IMR-90 (cell line): ENCODE results near the gene SIRT7. TPM values are rescaled to one million over a fixed set of nuclear protein-coding genes. Genes with fewer than 3 reads are reported as not detected.

ENCODE experiments used
- ATAC-seq: fragments of 200-7000 bp; cut with Tn5 transposase; 2 replicates; pipeline ENCODE4 v1.9.1; 2020; ENCODE audit warnings: low read depth, mild to moderate bottlenecking, moderate library complexity
- BruUV-seq: library from RNA; stranded (reverse); fragments of 400-500 nt; replicated peaks from 2 replicates; lab custom pipeline; 2021; lab: Mats Ljungman, UMichigan
- CTCF ChIA-PET: fragments of 300-600 bp; formaldehyde crosslinking; extraction: SDS; loops from one replicate; lab custom pipeline; 2021; ENCODE audit warnings: antibody characterized with exemption; lab: Yijun Ruan, JAX
- POLR2A ChIA-PET: fragments of 300-600 bp; sonication (Branson Sonifier 250); formaldehyde crosslinking; loops from one replicate; lab custom pipeline; 2022; ENCODE audit warnings: antibody characterized with exemption; ENCODE audit not compliant: unreplicated experiment; lab: Charles Lee
- DNase-seq: peaks from one replicate; pipeline ENCODE4 v3.0.0; 2013
- H2AFZ ChIP-seq: replicated peaks from 2 replicates; pipeline ENCODE3; 2013; ENCODE audit warnings: low read length, mild to moderate bottlenecking; ENCODE audit not compliant: poor library complexity
- H2AK5ac ChIP-seq: 2 replicates; pipeline ENCODE4 v1.6.1; 2013; ENCODE audit warnings: low read depth, low read length, inconsistent platforms
- H2AK9ac ChIP-seq: replicated peaks from 2 replicates; pipeline ENCODE3; 2013; ENCODE audit warnings: mild to moderate bottlenecking, low read depth, low read length, moderate library complexity; ENCODE audit not compliant: poor library complexity
- H2BK120ac ChIP-seq: 2 replicates; pipeline ENCODE4 v1.6.1; 2013; ENCODE audit warnings: low read depth, low read length, inconsistent platforms
- H2BK15ac ChIP-seq: 3 replicates; pipeline ENCODE4 v1.6.1; 2013; ENCODE audit warnings: low read depth, low read length, inconsistent platforms
- H2BK20ac ChIP-seq: 2 replicates; pipeline ENCODE4 v1.6.1; 2013; ENCODE audit warnings: low read depth, mild to moderate bottlenecking, inconsistent platforms, low read length, moderate library complexity
- H2BK5ac ChIP-seq: 2 replicates; pipeline ENCODE4 v1.6.1; 2013; ENCODE audit warnings: mild to moderate bottlenecking, low read depth, low read length, inconsistent platforms; ENCODE audit not compliant: poor library complexity, severe bottlenecking
- H3K14ac ChIP-seq: replicated peaks from 2 replicates; pipeline ENCODE4 v1.6.1; 2013; ENCODE audit warnings: low read depth, low read length, inconsistent platforms
- H3K18ac ChIP-seq: 2 replicates; pipeline ENCODE4 v1.6.1; 2013; ENCODE audit warnings: low read depth, low read length, control low read depth
- H3K23ac ChIP-seq: 2 replicates; pipeline ENCODE4 v1.6.1; 2013; ENCODE audit warnings: low read depth, low read length, inconsistent platforms
- H3K27ac ChIP-seq: 2 replicates; pipeline ENCODE4 v1.5.1; 2013; ENCODE audit warnings: mild to moderate bottlenecking, control low read depth, low read length; ENCODE audit not compliant: insufficient read depth
- H3K27me3 ChIP-seq: 2 replicates; pipeline ENCODE4 v1.6.1; 2013; ENCODE audit warnings: low read length; ENCODE audit not compliant: control insufficient read depth, insufficient read depth
- H3K36me3 ChIP-seq: 2 replicates; pipeline ENCODE4 v1.6.1; 2013; ENCODE audit warnings: low read length, mixed read lengths; ENCODE audit not compliant: control insufficient read depth, insufficient read depth
- H3K4ac ChIP-seq: 2 replicates; pipeline ENCODE4 v1.6.1; 2013; ENCODE audit warnings: low read depth, low read length, inconsistent platforms
- H3K4me1 ChIP-seq: 2 replicates; pipeline ENCODE4 v1.6.1; 2013; ENCODE audit warnings: low read length, mixed read lengths; ENCODE audit not compliant: control insufficient read depth, insufficient read depth
- H3K4me2 ChIP-seq: 2 replicates; pipeline ENCODE4 v1.6.1; 2013; ENCODE audit warnings: low read depth, mild to moderate bottlenecking, control low read depth, low read length, moderate library complexity
- H3K4me3 ChIP-seq: 2 replicates; pipeline ENCODE4 v1.5.1; 2013; ENCODE audit warnings: low read depth, mild to moderate bottlenecking, control low read depth, low read length, moderate library complexity; ENCODE audit not compliant: insufficient read depth
- H3K56ac ChIP-seq: 2 replicates; pipeline ENCODE4 v1.6.1; 2013; ENCODE audit warnings: low read length, inconsistent platforms; ENCODE audit not compliant: insufficient read depth; ENCODE audit errors: extremely low read depth
- H3K79me1 ChIP-seq, 2 experiments: 2 replicates each; pipeline ENCODE4 v1.6.1; 2013; ENCODE audit warnings: low read length in 2 of 2, inconsistent platforms in 1 of 2, low read depth in 1 of 2
- H3K9ac ChIP-seq: 2 replicates; pipeline ENCODE4 v1.6.1; 2013; ENCODE audit warnings: low read depth, low read length, control low read depth
- H3K9me1 ChIP-seq: 2 replicates; pipeline ENCODE4 v1.6.1; 2013; ENCODE audit warnings: low read length, inconsistent platforms; ENCODE audit not compliant: insufficient read depth
- H3K9me3 ChIP-seq: 2 replicates; pipeline ENCODE4 v1.6.1; 2013; ENCODE audit warnings: low read length; ENCODE audit not compliant: control insufficient read depth, insufficient read depth
- H4K20me1 ChIP-seq: 2 replicates; pipeline ENCODE4 v1.6.1; 2013; ENCODE audit warnings: low read length, inconsistent platforms; ENCODE audit not compliant: insufficient read depth
- H4K5ac ChIP-seq: 2 replicates; pipeline ENCODE4 v1.6.1; 2013; ENCODE audit warnings: mild to moderate bottlenecking, low read depth, low read length, control low read depth
- H4K8ac ChIP-seq, 2 experiments: 2 replicates each; pipeline ENCODE4 v1.6.1; 2013; ENCODE audit warnings: low read depth in 2 of 2, low read length in 2 of 2, control low read depth in 1 of 2, inconsistent platforms in 1 of 2
- H4K91ac ChIP-seq: 2 replicates; pipeline ENCODE4 v1.6.1; 2013; ENCODE audit warnings: low read depth, low read length, inconsistent platforms; ENCODE audit not compliant: insufficient read depth
- BHLHE40 ChIP-seq: fragments of 150-350 bp; IDR thresholded peaks from 2 replicates; pipeline ENCODE4 v1.6.1; 2016; ENCODE audit warnings: mild to moderate bottlenecking, low read depth, low read length
- CEBPB ChIP-seq: IDR thresholded peaks from 2 replicates; pipeline ENCODE4 v1.6.1; 2012; ENCODE audit warnings: low read depth, low read length, improper control_type of control experiment
- CHD1 ChIP-seq: IDR thresholded peaks from 2 replicates; pipeline ENCODE4 v1.6.1; 2012; ENCODE audit warnings: low read depth, low read length, improper control_type of control experiment
- NFE2L2 ChIP-seq: fragments of 150-350 bp; IDR thresholded peaks from 2 replicates; pipeline ENCODE4 v1.6.1; 2016; ENCODE audit warnings: low read depth, mild to moderate bottlenecking, low read length
- SMC3 ChIP-seq: fragments of 150-350 bp; IDR thresholded peaks from 2 replicates; pipeline ENCODE4 v1.6.1; 2016; ENCODE audit warnings: low read depth, mild to moderate bottlenecking, antibody characterized with exemption, low read length, moderate library complexity
- WGBS, 2 experiments: methylation state at CpG; one replicate each; pipeline versions ENCODE4 v1.1.5 to v1.1.7; 2013; ENCODE audit warnings: missing lambda C conversion rate in 2 of 2; ENCODE audit not compliant: insufficient read length in 1 of 2; ENCODE audit errors: extremely low coverage in 2 of 2; 5-methylcytosine and 5-hydroxymethylcytosine counted together
- dilution Hi-C: fragments of 300-500 bp; cut with HindIII; formaldehyde crosslinking; loops from one replicate; pipeline ENCODE4 v1.14.3; 2018; ENCODE audit warnings: low sequenced_read_pairs; ENCODE audit not compliant: unreplicated experiment
- in situ Hi-C: fragments of 300-500 bp; cut with MboI; formaldehyde crosslinking; loops from 3 replicates; pipeline ENCODE4 v1.14.3; 2019; ENCODE audit warnings: low sequenced_read_pairs, inconsistent platforms, mixed read lengths
- intact Hi-C: fragments of 100-400 bp; cut with micrococcal nuclease; formaldehyde crosslinking; loops from 2 replicates; pipeline ENCODE4 v1.10.0; 2022
- polyA plus RNA-seq, 3 experiments: library from polyadenylated mRNA; depleted of rRNA; stranded (reverse); fragments of >200 nt; gene quantifications; 2 replicates each; pipeline ENCODE4 v1.2.3, GENCODE V29; 2012; ENCODE audit warnings: low replicate concordance in 1 of 3
- total RNA-seq: library from RNA; depleted of rRNA; stranded (reverse); fragments of >200 nt; gene quantifications from 2 replicates; pipeline ENCODE4 v1.2.3, GENCODE V29; 2012

The SIRT7 gene
- total and polyA plus RNA-seq, 2 of the 4 experiments (the other 2 are of a cell fraction): 14.5 to 19.8 TPM

GRCh38 chr17:81966343-81967243, 48.6 kb upstream of the SIRT7 start:
- Histone ChIP-seq H3K9ac (no peak overlapping the region), H3K4me3 (no peak overlapping the region), H2BK5ac (no peak overlapping the region), H3K36me3 (no peaks in the 10 kb centered on the region), H3K14ac (no peak overlapping the region), H3K4me2 (no peak overlapping the region), H2BK120ac (no peak overlapping the region), H2BK20ac (no peak overlapping the region), H3K27me3 (peaks cover 20% of the 10 kb centered on the region), H3K9me1 (no peaks in the 10 kb centered on the region; the same call in 1 of the 2 replicates), H4K5ac (no peak overlapping the region), H3K79me1 (no peaks in the 10 kb centered on the region), H3K9me3 (no peaks in the 10 kb centered on the region; the same call in 1 of the 2 replicates), H3K4me1 (peaks cover 9% of the 10 kb centered on the region; the same call in 1 of the 2 replicates), H3K27ac (no peak overlapping the region), H3K56ac (no peak overlapping the region), H4K91ac (no peak overlapping the region), H2AK9ac (peak overlapping the region; percentile 44), H3K4ac (no peak overlapping the region), H4K8ac (no peak overlapping the region), H4K20me1 (no peaks in the 10 kb centered on the region), H3K23ac (no peak overlapping the region), H2BK15ac (no peak overlapping the region), H2AFZ (peak overlapping the region; percentile 66), H2AK5ac (peak overlapping the region; percentile 58; the same call in 1 of the 2 replicates), H3K18ac (no peak overlapping the region; the same call in 1 of the 2 replicates)
- BruUV-seq: no TSS peak
- intact Hi-C loops (loop anchor here (10.0 kb wide), 1 partner anchor 188 kb away; no protein-coding TSS in a partner anchor), in situ Hi-C loops (loop anchor here (5.0 kb wide), 1 partner anchor 51 kb away; no protein-coding TSS in a partner anchor), dilution Hi-C loops (no loop called here)
- TF ChIP-seq SMC3 (no peak), NFE2L2 (no peak), CHD1 (no peak), CEBPB (no peak), BHLHE40 (no peak)
- peak; percentile 24 for DNase-seq
- CTCF ChIA-PET: interaction anchor here (0.7 kb wide), 1 partner anchor 74 kb away, joined by 5 read pairs; no protein-coding TSS in a partner anchor
- 45% methylated on average over 16 of the region's 41 CpGs; no CpG with 5 or more reads in 1 of the 2 experiments for WGBS, 2 experiments
- POLR2A ChIA-PET: no interaction called here
- peak; percentile 58 for ATAC-seq
